Fibroblast of the aortic adventitia (primary cell): Measurements from ENCODE around the gene SIGLEC1. TPM values are rescaled to one million over a fixed set of nuclear protein-coding genes. Genes with fewer than 3 reads are reported as not detected.

Experiments
- DNase-seq: peaks from one replicate; pipeline ENCODE4 v3.0.0-alpha.2; 2010; ENCODE audit warnings: low read depth
- H3K4me3 ChIP-seq: 2 replicates; pipeline ENCODE4 v1.5.1; 2011; ENCODE audit warnings: low read depth, mild to moderate bottlenecking, control low read depth, low read length, moderate library complexity
- CTCF ChIP-seq: IDR thresholded peaks from 2 replicates; pipeline ENCODE4 v1.5.1; 2011; ENCODE audit warnings: mild to moderate bottlenecking, low read length, control low read depth, inconsistent platforms; ENCODE audit not compliant: insufficient read depth
- total RNA-seq: library from RNA; depleted of rRNA; stranded (reverse); fragments of >200 nt; gene quantifications from 2 replicates; pipeline ENCODE4 v1.2.3, GENCODE V29; 2012; ENCODE audit warnings: low replicate concordance

Gene SIGLEC1
- total RNA-seq, 1 donor = not detected

GRCh38 chr20:3739926-3740451 lies 27.6 kb upstream of the SIGLEC1 start:
- DNase-seq = no peak
- no peak overlapping the region for H3K4me3 ChIP-seq
- no peak for TF ChIP-seq CTCF

- no peak for DNase-seq
- TF ChIP-seq CTCF = no peak
These were observed 26.9 kb upstream of the SIGLEC1 start for GRCh38 chr20:3739054-3739925.

GRCh38 chr20:3738111-3739053 lies 26.0 kb upstream of the SIGLEC1 start:
- H3K4me3 ChIP-seq = no peak overlapping the region
- no peak for TF ChIP-seq CTCF
- no peak for DNase-seq

More at GRCh38 chr20:3739054-3739925, 26.9 kb upstream of the SIGLEC1 start:
- H3K4me3 ChIP-seq = no peak overlapping the region

GRCh38 chr20:3735768-3736167 lies 23.4 kb upstream of the SIGLEC1 start:
- no peak overlapping the region for H3K4me3 ChIP-seq
- no peak for DNase-seq
- TF ChIP-seq CTCF = no peak

GRCh38 chr20:3734111-3734843 lies 21.9 kb upstream of the SIGLEC1 start:
- DNase-seq = no peak
- no peak for TF ChIP-seq CTCF
- H3K4me3 ChIP-seq = no peak overlapping the region
